Right lobe of liver (tissue), 4 donors: ENCODE results near the gene DPYD.

ENCODE experiments used
- POLR2A ChIP-seq: fragments of 450-650 bp; IDR thresholded peaks from one replicate; pipeline ENCODE4 v1.6.1; 2017; ENCODE audit warnings: antibody characterized with exemption, mild to moderate bottlenecking
- TF ChIP-seq, protein P1 (sequence below), 4 donors: fragments of 200-600 bp in 3 of 4; fragments of 450-650 bp in 1 of 4; IDR thresholded peaks; one replicate each; pipeline versions ENCODE4 v1.5.1 to v1.8.0; 2016 to 2022; ENCODE audit warnings: antibody characterized with exemption in 4 of 4, mild to moderate bottlenecking in 2 of 4
- donor health status: DM: no; HTN: no; CAD: no.
- donor health status: DM: no; HTN: no; CAD: no.
- donor health status: DM: no; HTN: yes; CAD: no.

DNA sequence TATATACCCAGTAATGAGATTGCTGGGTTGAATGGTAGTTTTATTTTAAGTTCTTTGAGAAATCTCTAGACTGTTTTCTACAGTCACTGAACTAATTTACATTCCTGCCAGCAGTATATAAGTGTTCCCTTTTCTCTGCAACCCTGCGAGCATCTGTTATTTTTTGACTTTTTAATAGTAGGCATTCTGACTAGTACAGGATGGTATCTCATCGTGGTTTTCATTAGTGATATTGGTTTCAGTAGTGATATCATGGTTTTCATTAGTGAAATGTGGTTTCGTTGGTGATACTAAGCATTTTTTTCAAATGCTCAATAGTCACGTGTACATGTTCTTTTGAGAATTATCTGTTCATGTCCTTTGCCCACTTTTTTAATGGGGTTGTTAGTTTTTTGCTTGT is 882.4 kb downstream of the DPYD start:
- TF ChIP-seq POLR2A = no peak
- TF ChIP-seq, protein P1, sequence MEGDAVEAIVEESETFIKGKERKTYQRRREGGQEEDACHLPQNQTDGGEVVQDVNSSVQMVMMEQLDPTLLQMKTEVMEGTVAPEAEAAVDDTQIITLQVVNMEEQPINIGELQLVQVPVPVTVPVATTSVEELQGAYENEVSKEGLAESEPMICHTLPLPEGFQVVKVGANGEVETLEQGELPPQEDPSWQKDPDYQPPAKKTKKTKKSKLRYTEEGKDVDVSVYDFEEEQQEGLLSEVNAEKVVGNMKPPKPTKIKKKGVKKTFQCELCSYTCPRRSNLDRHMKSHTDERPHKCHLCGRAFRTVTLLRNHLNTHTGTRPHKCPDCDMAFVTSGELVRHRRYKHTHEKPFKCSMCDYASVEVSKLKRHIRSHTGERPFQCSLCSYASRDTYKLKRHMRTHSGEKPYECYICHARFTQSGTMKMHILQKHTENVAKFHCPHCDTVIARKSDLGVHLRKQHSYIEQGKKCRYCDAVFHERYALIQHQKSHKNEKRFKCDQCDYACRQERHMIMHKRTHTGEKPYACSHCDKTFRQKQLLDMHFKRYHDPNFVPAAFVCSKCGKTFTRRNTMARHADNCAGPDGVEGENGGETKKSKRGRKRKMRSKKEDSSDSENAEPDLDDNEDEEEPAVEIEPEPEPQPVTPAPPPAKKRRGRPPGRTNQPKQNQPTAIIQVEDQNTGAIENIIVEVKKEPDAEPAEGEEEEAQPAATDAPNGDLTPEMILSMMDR (IDR thresholded peaks at IDR 0.05) = no peak
